Measurements from ENCODE around the gene TMEM272.

DNA sequence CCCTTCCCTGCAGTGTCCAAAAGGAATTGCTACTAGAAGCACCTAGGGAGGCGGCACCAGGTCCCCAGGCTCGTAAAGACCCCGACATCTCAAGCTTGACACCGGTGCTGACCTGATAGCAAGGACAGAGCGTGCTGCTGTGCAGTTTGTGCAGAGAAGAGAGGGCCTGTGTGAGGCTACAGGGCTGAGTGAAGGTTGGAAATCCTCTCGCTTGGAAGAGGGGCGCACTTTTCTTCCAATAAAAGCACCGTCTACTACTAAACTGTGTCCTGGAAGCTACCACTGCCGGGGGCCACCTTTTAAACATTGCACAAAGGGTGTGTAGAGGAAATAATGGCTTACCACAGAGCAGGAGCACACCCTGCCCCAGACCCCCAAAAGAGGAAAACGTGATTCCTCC is 11.0 kb downstream of the TMEM272 start:
- TF ChIP-seq, protein P1, sequence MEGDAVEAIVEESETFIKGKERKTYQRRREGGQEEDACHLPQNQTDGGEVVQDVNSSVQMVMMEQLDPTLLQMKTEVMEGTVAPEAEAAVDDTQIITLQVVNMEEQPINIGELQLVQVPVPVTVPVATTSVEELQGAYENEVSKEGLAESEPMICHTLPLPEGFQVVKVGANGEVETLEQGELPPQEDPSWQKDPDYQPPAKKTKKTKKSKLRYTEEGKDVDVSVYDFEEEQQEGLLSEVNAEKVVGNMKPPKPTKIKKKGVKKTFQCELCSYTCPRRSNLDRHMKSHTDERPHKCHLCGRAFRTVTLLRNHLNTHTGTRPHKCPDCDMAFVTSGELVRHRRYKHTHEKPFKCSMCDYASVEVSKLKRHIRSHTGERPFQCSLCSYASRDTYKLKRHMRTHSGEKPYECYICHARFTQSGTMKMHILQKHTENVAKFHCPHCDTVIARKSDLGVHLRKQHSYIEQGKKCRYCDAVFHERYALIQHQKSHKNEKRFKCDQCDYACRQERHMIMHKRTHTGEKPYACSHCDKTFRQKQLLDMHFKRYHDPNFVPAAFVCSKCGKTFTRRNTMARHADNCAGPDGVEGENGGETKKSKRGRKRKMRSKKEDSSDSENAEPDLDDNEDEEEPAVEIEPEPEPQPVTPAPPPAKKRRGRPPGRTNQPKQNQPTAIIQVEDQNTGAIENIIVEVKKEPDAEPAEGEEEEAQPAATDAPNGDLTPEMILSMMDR (conservative IDR thresholded peaks at IDR 0.05; ENCODE audit: low read depth, low read length) = no peak
- TF ChIP-seq EZH2 (IDR thresholded peaks at IDR 0.05; ENCODE audit: low read length, unreplicated experiment) (no peak), EZH2phosphoT487 (IDR thresholded peaks at IDR 0.05; ENCODE audit: borderline replicate concordance, low read length) (no peak)

All from PC-3 (cell line).